MCF 10A (cell line): Measurements from ENCODE around the gene STKLD1. TPM values are rescaled to one million over a fixed set of nuclear protein-coding genes. Genes with fewer than 3 reads are reported as not detected.

ENCODE experiments used
- BruUV-seq: library from RNA; stranded (reverse); fragments of 400-500 nt; replicated peaks from 2 replicates; lab custom pipeline; 2021; lab: Mats Ljungman, UMichigan
- CTCF ChIA-PET: fragments of 300-600 bp; sonication (Branson Sonifier 250); formaldehyde crosslinking; extraction: SDS; loops from one replicate; lab custom pipeline; 2021; ENCODE audit warnings: antibody characterized with exemption, inconsistent platforms; lab: Yijun Ruan, JAX
- POLR2A ChIA-PET: fragments of 300-600, 350-650 bp; sonication (Branson Sonifier 250); formaldehyde crosslinking; extraction: SDS; loops from one replicate; lab custom pipeline; 2020; ENCODE audit warnings: antibody characterized with exemption, inconsistent platforms; lab: Yijun Ruan, JAX
- DNase-seq: peaks from one replicate; pipeline ENCODE4 v3.0.0-alpha.2; 2018; ENCODE audit not compliant: unreplicated experiment
- H3K27ac Mint-ChIP-seq: one replicate; pipeline ENCODE4 v1.8.0; 2022; ENCODE audit warnings: mild to moderate bottlenecking, low read depth, mixed read lengths; ENCODE audit not compliant: unreplicated experiment
- H3K27me3 Mint-ChIP-seq: one replicate; pipeline ENCODE4 v1.8.0; 2022; ENCODE audit warnings: mixed read lengths; ENCODE audit not compliant: insufficient read depth, unreplicated experiment
- H3K36me3 Mint-ChIP-seq: one replicate; pipeline ENCODE4 v1.8.0; 2022; ENCODE audit warnings: mild to moderate bottlenecking, moderate library complexity, mixed read lengths; ENCODE audit not compliant: insufficient read depth, unreplicated experiment
- H3K4me1 Mint-ChIP-seq: one replicate; pipeline ENCODE4 v1.8.0; 2022; ENCODE audit warnings: mixed read lengths; ENCODE audit not compliant: insufficient read depth, unreplicated experiment
- H3K4me3 Mint-ChIP-seq: one replicate; pipeline ENCODE4 v1.8.0; 2022; ENCODE audit warnings: mild to moderate bottlenecking, moderate library complexity, mixed read lengths; ENCODE audit not compliant: unreplicated experiment
- H3K9me3 Mint-ChIP-seq: one replicate; pipeline ENCODE4 v1.8.0; 2022; ENCODE audit warnings: mixed read lengths; ENCODE audit not compliant: unreplicated experiment
- intact Hi-C: fragments of 100-400 bp; cut with micrococcal nuclease; formaldehyde crosslinking; loops from 2 replicates; pipeline ENCODE4 v1.14.1; 2022
- total RNA-seq: library from RNA; stranded (reverse); gene quantifications from 2 replicates; pipeline ENCODE4 v1.2.3, GENCODE V29; 2022
- TF ChIP-seq, protein P1 (sequence below): fragments of 200-600 bp; IDR thresholded peaks from one replicate; pipeline ENCODE4 v1.8.0; 2022; ENCODE audit warnings: antibody characterized with exemption, mild to moderate bottlenecking; ENCODE audit not compliant: unreplicated experiment

The STKLD1 gene
- total RNA-seq, 1 experiment from 2014 or later: 1.3 TPM

DNA sequence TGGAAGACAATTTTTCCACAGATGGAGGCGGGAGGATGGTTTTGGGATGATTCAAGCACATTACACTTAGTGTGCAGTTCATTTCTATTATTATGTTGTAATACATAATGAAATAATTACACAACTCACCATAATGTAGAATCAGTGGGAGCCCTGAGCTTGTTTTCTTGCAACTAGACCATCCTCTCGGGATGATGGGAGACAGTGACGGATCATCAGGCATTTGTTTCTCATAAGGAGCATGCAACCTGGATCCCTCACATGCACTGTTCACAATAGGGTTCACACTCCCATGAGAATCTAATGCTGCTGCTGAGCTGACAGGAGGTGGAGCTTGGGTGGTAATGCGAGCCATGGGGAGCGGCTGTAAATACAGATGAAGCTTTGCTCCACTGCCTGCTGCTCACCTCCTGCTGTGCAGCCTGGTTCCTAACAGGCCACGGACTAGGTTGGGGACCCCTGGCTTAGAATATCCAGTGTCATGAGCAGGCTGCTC lies 1.6 kb downstream of the STKLD1 start:
- ChIA-PET CTCF (interaction anchor here (0.6 to 1.1 kb wide), 4 partner anchors 28 to 109 kb away, joined by 3 to 5 read pairs (median 3); no protein-coding TSS in a partner anchor), POLR2A (interaction anchor here (0.6 to 3.4 kb wide), 9 partner anchors 13 to 587 kb away, joined by 3 to 33 read pairs (median 5); partner anchors contain the start of genes CACFD1, MED22, REXO4 and RPL7A)
- Mint-ChIP-seq H3K4me1 (peaks cover 21% of the 10 kb centered on the region), H3K36me3 (peaks cover 23% of the 10 kb centered on the region), H3K9me3 (no peaks in the 10 kb centered on the region), H3K27ac (no peak overlapping the region), H3K4me3 (no peak overlapping the region), H3K27me3 (no peaks in the 10 kb centered on the region)
- TF ChIP-seq, protein P1, sequence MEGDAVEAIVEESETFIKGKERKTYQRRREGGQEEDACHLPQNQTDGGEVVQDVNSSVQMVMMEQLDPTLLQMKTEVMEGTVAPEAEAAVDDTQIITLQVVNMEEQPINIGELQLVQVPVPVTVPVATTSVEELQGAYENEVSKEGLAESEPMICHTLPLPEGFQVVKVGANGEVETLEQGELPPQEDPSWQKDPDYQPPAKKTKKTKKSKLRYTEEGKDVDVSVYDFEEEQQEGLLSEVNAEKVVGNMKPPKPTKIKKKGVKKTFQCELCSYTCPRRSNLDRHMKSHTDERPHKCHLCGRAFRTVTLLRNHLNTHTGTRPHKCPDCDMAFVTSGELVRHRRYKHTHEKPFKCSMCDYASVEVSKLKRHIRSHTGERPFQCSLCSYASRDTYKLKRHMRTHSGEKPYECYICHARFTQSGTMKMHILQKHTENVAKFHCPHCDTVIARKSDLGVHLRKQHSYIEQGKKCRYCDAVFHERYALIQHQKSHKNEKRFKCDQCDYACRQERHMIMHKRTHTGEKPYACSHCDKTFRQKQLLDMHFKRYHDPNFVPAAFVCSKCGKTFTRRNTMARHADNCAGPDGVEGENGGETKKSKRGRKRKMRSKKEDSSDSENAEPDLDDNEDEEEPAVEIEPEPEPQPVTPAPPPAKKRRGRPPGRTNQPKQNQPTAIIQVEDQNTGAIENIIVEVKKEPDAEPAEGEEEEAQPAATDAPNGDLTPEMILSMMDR: no peak
- no TSS peak for BruUV-seq
- DNase-seq: peak; percentile 65
- intact Hi-C loops: no loop called here

DNA sequence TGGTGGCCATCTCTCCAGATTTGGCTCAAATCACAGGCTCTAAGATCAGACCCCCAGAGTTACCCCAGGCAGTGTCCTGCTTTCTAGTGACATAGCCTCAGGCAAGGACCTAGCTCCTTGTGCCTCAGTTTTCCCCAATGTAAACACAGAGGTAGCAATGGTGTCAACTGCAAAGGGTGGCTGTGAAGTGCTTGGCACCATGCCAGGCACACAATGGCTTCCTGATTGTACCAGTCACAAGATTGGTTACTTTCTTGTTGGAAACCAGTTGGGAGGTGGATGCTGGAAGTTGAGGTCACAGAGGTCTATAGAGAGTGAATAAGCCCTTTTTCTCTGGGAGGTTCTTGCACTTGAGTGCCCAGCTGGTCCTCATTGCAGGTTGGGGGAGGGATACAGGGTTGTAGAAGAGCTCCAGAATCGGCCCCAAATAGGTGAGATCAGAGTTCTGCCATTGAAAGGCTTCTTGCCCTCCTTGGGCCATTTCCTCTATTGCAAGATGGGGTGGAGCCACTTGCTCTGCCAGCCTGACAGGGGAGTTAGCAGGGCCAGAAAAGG lies 2.3 kb downstream of the STKLD1 start:
- Mint-ChIP-seq H3K27ac (no peak overlapping the region), H3K27me3 (no peaks in the 10 kb centered on the region), H3K9me3 (no peaks in the 10 kb centered on the region), H3K4me1 (peaks cover 21% of the 10 kb centered on the region), H3K4me3 (no peak overlapping the region), H3K36me3 (peaks cover 16% of the 10 kb centered on the region)
- DNase-seq: no peak
- TF ChIP-seq, protein P1: no peak
- BruUV-seq: no TSS peak
- intact Hi-C loops: no loop called here
- ChIA-PET CTCF (interaction anchor here (0.6 to 1.4 kb wide), 2 partner anchors 32 to 109 kb away, joined by 3 read pairs; no protein-coding TSS in a partner anchor), POLR2A (interaction anchor here (1.0 to 3.4 kb wide), 5 partner anchors 17 to 39 kb away, joined by 3 to 33 read pairs (median 18); partner anchors contain the start of genes MED22, REXO4, RPL7A and SURF1)

DNA sequence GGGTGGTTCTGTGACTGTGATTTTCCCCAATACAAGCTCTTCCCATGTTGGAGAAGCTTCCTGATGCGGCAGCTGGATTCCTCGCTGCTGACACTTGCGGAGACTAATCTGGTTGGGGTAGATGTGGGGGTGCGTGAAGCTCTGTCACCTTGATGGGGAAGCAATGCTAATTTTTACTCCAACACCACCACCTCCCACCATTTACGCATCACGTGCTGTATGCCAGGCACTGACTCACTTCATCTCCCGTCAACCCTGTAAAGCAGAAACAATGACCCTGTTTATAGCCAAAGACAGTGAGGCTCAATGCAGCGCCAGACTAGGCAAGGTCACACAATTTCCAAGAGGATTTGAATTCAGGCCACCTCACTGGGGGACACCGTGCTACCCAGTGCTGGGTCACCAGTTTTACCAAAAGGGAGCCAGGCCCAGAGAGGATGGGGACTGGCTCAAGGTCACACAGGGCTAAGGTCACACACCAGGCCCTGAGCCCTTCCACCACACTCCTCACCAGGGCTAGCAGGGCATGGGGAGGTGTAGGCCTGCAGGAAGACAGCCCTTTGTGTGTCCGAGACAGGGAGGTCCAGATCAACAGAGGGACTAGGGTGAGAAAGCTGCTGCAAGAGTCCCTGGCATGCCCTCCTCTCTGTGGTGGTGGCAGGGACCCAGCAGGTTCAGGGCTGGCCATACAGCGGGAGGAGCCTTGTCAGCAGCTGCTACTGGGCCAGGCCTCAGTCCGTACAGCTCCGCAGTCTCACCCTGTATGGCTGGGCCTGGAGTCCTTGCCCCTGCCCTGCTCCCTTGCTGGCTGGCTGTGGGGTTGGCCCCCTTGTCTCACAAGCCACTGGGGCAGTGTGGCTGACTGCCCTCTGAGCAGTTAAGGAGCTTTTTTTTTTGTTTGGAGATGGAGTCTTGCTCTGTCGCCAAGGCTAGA lies 3.3 kb downstream of the STKLD1 start:
- DNase-seq: no peak
- peaks cover 20% of the 10 kb centered on the region for H3K4me1 Mint-ChIP-seq
- POLR2A ChIA-PET: interaction anchor here (0.6 to 3.4 kb wide), 3 partner anchors 23 to 34 kb away, joined by 3 to 33 read pairs (median 3); partner anchors contain the start of genes SURF1 and SURF2
- TF ChIP-seq, protein P1: no peak
- no peaks in the 10 kb centered on the region for H3K9me3 Mint-ChIP-seq
- CTCF ChIA-PET: interaction anchor here (0.6 to 1.4 kb wide), 2 partner anchors 31 to 108 kb away, joined by 3 read pairs; no protein-coding TSS in a partner anchor
- H3K36me3 Mint-ChIP-seq: peaks cover 7% of the 10 kb centered on the region
- H3K27ac Mint-ChIP-seq: no peak overlapping the region
- no peaks in the 10 kb centered on the region for H3K27me3 Mint-ChIP-seq
- no TSS peak for BruUV-seq
- intact Hi-C loops: no loop called here
- no peak overlapping the region for H3K4me3 Mint-ChIP-seq
